CD14-positive monocyte (primary cell): ENCODE measurements around the gene MAMDC2. TPM values are rescaled to one million over a fixed set of nuclear protein-coding genes. Genes with fewer than 3 reads are reported as not detected.

Experiments used
- DNase-seq, 3 donors: peaks; one replicate each; pipeline ENCODE4 v3.0.0-alpha.2; 2011 to 2022
- H2AFZ ChIP-seq: 2 replicates; pipeline ENCODE4 v1.6.0; 2012; ENCODE audit warnings: mild to moderate bottlenecking, low read depth, low read length, inconsistent platforms; ENCODE audit not compliant: insufficient read depth, poor library complexity, severe bottlenecking
- H3K27ac ChIP-seq, 2 donors: 1 replicate in 1 of 2; 2 replicates in 1 of 2; pipeline ENCODE4 v1.5.1; 2012 to 2013; ENCODE audit warnings: low read length in 2 of 2, control low read depth in 1 of 2, inconsistent platforms in 1 of 2, low read depth in 1 of 2, mild to moderate bottlenecking in 1 of 2
- H3K27me3 ChIP-seq, 2 donors: one replicate each; pipeline versions ENCODE4 v1.6.0 to v1.6.1; 2011 to 2013; ENCODE audit warnings: low read length in 2 of 2; ENCODE audit not compliant: control insufficient read depth in 2 of 2, insufficient read depth in 2 of 2
- H3K36me3 ChIP-seq, 2 donors: replicated peaks in 1 of 2; 1 replicate in 1 of 2; 2 replicates in 1 of 2; pipeline versions ENCODE4 v1.5.1 to v1.6.1; 2012 to 2013; ENCODE audit warnings: low read length in 2 of 2, control low read depth in 1 of 2, inconsistent platforms in 1 of 2, mild to moderate bottlenecking in 1 of 2; ENCODE audit not compliant: insufficient read depth in 2 of 2, control insufficient read depth in 1 of 2
- H3K4me1 ChIP-seq, 2 donors: 1 replicate in 1 of 2; 2 replicates in 1 of 2; pipeline versions ENCODE4 v1.5.1 to v1.6.1; 2012 to 2013; ENCODE audit warnings: low read length in 2 of 2, control low read depth in 1 of 2, inconsistent platforms in 1 of 2, mild to moderate bottlenecking in 1 of 2, moderate library complexity in 1 of 2; ENCODE audit not compliant: insufficient read depth in 2 of 2, control insufficient read depth in 1 of 2
- H3K4me2 ChIP-seq: replicated peaks from 2 replicates; pipeline ENCODE3; 2012; ENCODE audit warnings: low read length, moderate library complexity, mild to moderate bottlenecking; ENCODE audit not compliant: poor library complexity, severe bottlenecking; ENCODE audit errors: extremely low read depth
- H3K4me3 ChIP-seq, 3 experiments: fragments of 200-600 bp in 1 of 3; sonication (generic) in 1 of 3; replicated peaks in 1 of 3; 1 replicate in 2 of 3; 2 replicates in 1 of 3; pipeline ENCODE4 v1.5.1; 2011 to 2013; ENCODE audit warnings: low read length in 3 of 3, mild to moderate bottlenecking in 3 of 3, control low read depth in 2 of 3, low read depth in 2 of 3, inconsistent platforms in 1 of 3, moderate library complexity in 1 of 3
- H3K79me2 ChIP-seq: 2 replicates; pipeline ENCODE4 v1.6.0; 2012; ENCODE audit warnings: mild to moderate bottlenecking, control low read depth, inconsistent platforms, low read length, moderate library complexity; ENCODE audit not compliant: insufficient read depth
- H3K9ac ChIP-seq: 2 replicates; pipeline ENCODE4 v1.6.0; 2017; ENCODE audit warnings: low read length, mild to moderate bottlenecking; ENCODE audit not compliant: insufficient read depth, poor library complexity, severe bottlenecking
- H3K9me3 ChIP-seq, 2 donors: replicated peaks in 1 of 2; 1 replicate in 1 of 2; 2 replicates in 1 of 2; pipeline versions ENCODE4 v1.5.1 to v1.6.1; 2012 to 2013; ENCODE audit warnings: low read length in 2 of 2, control low read depth in 1 of 2; ENCODE audit not compliant: control insufficient read depth in 1 of 2, insufficient read depth in 1 of 2
- H4K20me1 ChIP-seq: 2 replicates; pipeline ENCODE4 v1.6.0; 2012; ENCODE audit warnings: mild to moderate bottlenecking, low read length, control low read depth, moderate library complexity; ENCODE audit not compliant: insufficient read depth
- H3K27ac Mint-ChIP-seq, 7 donors: one replicate each; pipeline ENCODE4 v1.8.0; 2020; ENCODE audit warnings: mild to moderate bottlenecking in 7 of 7, mixed read lengths in 7 of 7, moderate library complexity in 6 of 7, inconsistent platforms in 2 of 7
- H3K27me3 Mint-ChIP-seq, 3 donors: one replicate each; pipeline ENCODE4 v1.8.0; 2021 to 2022; ENCODE audit warnings: low read depth in 3 of 3, mild to moderate bottlenecking in 3 of 3, mixed read lengths in 3 of 3, moderate library complexity in 3 of 3, inconsistent platforms in 1 of 3
- H3K36me3 Mint-ChIP-seq, 2 donors: one replicate each; pipeline ENCODE4 v1.8.0; 2020; ENCODE audit warnings: mixed read lengths in 2 of 2, inconsistent platforms in 1 of 2, mild to moderate bottlenecking in 1 of 2
- H3K4me1 Mint-ChIP-seq: one replicate; pipeline ENCODE4 v1.8.0; 2020; ENCODE audit warnings: mild to moderate bottlenecking, mixed read lengths
- H3K4me3 Mint-ChIP-seq, 2 donors: one replicate each; pipeline ENCODE4 v1.8.0; 2020; ENCODE audit warnings: mild to moderate bottlenecking in 2 of 2, mixed read lengths in 2 of 2, moderate library complexity in 1 of 2
- H3K9me3 Mint-ChIP-seq, 7 donors: one replicate each; pipeline ENCODE4 v1.8.0; 2020 to 2022; ENCODE audit warnings: mixed read lengths in 7 of 7, mild to moderate bottlenecking in 6 of 7, moderate library complexity in 6 of 7, inconsistent platforms in 2 of 7
- CTCF ChIP-seq: fragments of 200-600 bp; IDR thresholded peaks from one replicate; pipeline ENCODE4 v1.8.0; 2022; ENCODE audit warnings: antibody characterized with exemption, mild to moderate bottlenecking
- WGBS: methylation state at CpG from one replicate; pipeline ENCODE4 v1.1.5; 2013; ENCODE audit warnings: missing lambda C conversion rate; ENCODE audit not compliant: insufficient coverage; 5-methylcytosine and 5-hydroxymethylcytosine counted together
- intact Hi-C, 2 donors: fragments of 100-400 bp; cut with micrococcal nuclease; formaldehyde crosslinking; loops; one replicate each; pipeline versions ENCODE4 v1.15.0 to v1.15.1; 2023
- polyA plus RNA-seq, 3 donors: library from polyadenylated mRNA; depleted of rRNA in 1 of 3; unstranded in 2 of 3; stranded (reverse) in 1 of 3; fragments of 300-500 nt in 2 of 3; fragments of >200 nt in 1 of 3; fragmentation: Illumina TruSeq in 2 of 3; gene quantifications; 1 replicate in 2 of 3; 2 replicates in 1 of 3; pipeline ENCODE4 v1.2.3, GENCODE V29; 2012 to 2021

The MAMDC2 gene
- polyA plus RNA-seq, 3 donors = 0.05 to 0.09 TPM; not detected in 1

GRCh38 chr9:70020217-70020616, 23.4 kb upstream of the MAMDC2 start:
- no peak for TF ChIP-seq CTCF
- Histone ChIP-seq H3K4me2 (no peak overlapping the region), H3K9ac (no peak overlapping the region), H3K27ac (no peak overlapping the region), H3K36me3 (no peaks in the 10 kb centered on the region), H3K4me3 (no peak overlapping the region), H3K27me3 (no peaks in the 10 kb centered on the region), H4K20me1 (no peaks in the 10 kb centered on the region), H3K9me3 (peaks cover 2 to 3% of the 10 kb centered on the region in 2 donors), H2AFZ (no peak overlapping the region), H3K4me1 (no peaks in the 10 kb centered on the region), H3K79me2 (no peaks in the 10 kb centered on the region)
- Mint-ChIP-seq H3K36me3 (no peaks in the 10 kb centered on the region), H3K9me3 (peaks cover 0 to 9% (median 2%) of the 10 kb centered on the region in 7 donors), H3K4me3 (no peak overlapping the region), H3K4me1 (no peaks in the 10 kb centered on the region), H3K27me3 (peaks cover 0 to 2% (median 0%) of the 10 kb centered on the region in 3 donors), H3K27ac (no peak overlapping the region)
- intact Hi-C loops = no loop called here
- 96% methylated on average over 5 of the region's 5 CpGs for WGBS
- DNase-seq = no peak

GRCh38 chr9:70020991-70021571, 22.6 kb upstream of the MAMDC2 start:
- H3K27me3 ChIP-seq = no peaks in the 10 kb centered on the region
- Mint-ChIP-seq H3K9me3 (peaks cover 5 to 17% (median 10%) of the 10 kb centered on the region in 7 donors), H3K36me3 (no peaks in the 10 kb centered on the region), H3K27me3 (peaks cover 0 to 2% (median 0%) of the 10 kb centered on the region in 3 donors), H3K4me3 (no peak overlapping the region), H3K27ac (no peak overlapping the region), H3K4me1 (no peaks in the 10 kb centered on the region)
- no peak overlapping the region for H3K9ac ChIP-seq
- 100% methylated on average over 2 of the region's 5 CpGs for WGBS
- H3K4me1 ChIP-seq = no peaks in the 10 kb centered on the region
- TF ChIP-seq CTCF = no peak
- intact Hi-C loops = no loop called here
- no peaks in the 10 kb centered on the region for H4K20me1 ChIP-seq
- peaks cover 7 to 9% of the 10 kb centered on the region in 2 donors for H3K9me3 ChIP-seq
- H3K79me2 ChIP-seq = no peaks in the 10 kb centered on the region
- H3K27ac ChIP-seq = no peak overlapping the region
- H2AFZ ChIP-seq = no peak overlapping the region
- no peaks in the 10 kb centered on the region for H3K36me3 ChIP-seq
- DNase-seq = no peak
- no peak overlapping the region for H3K4me3 ChIP-seq
- no peak overlapping the region for H3K4me2 ChIP-seq
